HG03066 (cell line): Measurements from ENCODE around the gene FUT8.
"Not testable (repeated sequence)": the region's sequence is repeated elsewhere in the genome, so short reads cannot be mapped to it uniquely, and the experiment has no call there.

Experiments used
- ATAC-seq: cut with Tn5 transposase; IDR thresholded peaks from one replicate; pipeline ENCODE4 v1.9.1; 2021; ENCODE audit warnings: low read depth; ENCODE audit not compliant: unreplicated experiment

Gene FUT8

GRCh38 chr14:65600742-65601141, 188.2 kb downstream of the FUT8 start:
- ATAC-seq, result no peak

DNA sequence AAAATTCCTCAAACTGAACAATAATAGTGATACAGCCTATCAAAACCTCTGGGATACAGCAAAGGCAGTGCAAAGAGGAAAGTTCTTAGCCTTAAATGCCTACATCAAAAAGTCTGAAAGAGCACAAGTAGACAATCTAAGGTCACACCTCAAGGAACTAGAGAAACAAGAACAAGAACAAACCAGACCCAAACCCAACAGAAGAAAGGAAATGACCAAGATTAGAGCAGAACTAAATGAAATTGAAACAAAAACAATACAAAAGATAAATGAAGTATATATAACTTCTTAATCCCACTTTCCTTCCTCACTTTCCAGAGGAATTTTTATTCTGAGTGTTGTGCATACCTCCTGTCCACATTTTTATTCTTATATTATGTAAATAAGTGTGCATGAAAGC, 192.0 kb downstream of the FUT8 start:
- ATAC-seq, result no peak

- ATAC-seq, result no peak
These were observed 192.4 kb downstream of the FUT8 start for GRCh38 chr14:65604936-65605335.

DNA sequence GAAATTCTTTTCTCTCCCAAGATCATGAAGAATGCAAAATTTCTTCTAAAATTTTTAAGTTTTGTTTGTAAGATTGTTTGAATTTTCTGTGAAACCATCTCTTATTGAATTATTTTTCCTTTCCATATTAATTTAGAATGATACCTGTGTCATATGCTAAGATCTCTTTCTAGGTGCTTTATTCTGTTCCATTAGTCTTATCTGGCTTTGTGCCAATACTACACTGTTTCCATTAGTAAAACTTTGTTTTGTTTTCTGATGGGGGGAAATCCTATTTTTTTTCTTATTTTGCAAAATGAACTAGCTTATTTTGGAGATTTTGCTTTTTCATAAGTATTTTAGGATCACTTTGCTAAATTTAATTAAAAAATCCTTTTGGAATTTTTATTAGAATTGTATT, 193.9 kb downstream of the FUT8 start:
- ATAC-seq, result no peak

DNA sequence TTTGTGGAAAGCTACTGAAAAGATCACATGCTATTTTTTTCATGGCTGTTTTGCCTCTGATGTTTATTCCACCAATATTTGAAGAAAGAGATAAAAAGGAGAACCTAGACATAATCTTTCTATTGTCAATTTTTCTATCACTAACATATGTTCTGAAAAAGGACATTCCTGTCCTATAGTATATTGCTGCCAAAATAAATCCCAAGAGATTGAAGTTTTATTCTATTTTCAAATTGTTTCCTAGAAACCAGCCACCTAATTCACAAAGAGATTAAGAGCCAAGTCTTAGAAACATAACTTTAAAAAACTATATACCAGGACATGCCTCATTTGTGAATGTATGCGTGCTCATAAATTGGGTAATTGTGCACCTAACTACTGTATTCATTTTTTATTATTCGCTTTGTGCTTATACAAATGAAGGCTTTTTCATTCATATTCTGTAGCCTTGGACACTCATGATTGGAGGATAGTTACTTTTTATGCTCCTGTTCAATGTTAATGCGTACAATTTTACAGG, 200.7 kb downstream of the FUT8 start:
- no peak for ATAC-seq

- ATAC-seq, result no peak
These were observed 206.5 kb downstream of the FUT8 start for GRCh38 chr14:65618996-65619395.

DNA sequence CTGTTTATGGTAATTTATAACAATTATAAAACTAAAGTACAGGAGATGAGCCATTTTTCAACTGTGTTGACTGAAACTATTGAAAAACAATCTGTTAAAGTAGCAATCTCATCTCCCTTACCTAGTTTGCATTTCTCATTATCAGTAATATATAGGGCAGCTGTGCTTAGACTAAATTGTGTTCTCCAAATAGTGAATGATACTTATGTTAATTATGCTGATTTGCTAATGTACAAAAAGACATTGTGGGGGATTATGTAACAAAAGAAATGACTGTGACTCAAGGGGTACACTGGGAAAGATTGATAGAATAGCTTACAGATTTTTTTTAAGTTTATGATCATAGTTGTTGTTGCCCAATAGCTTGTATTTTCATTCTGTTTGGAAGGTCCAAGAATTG, 207.7 kb downstream of the FUT8 start:
- no peak for ATAC-seq

DNA sequence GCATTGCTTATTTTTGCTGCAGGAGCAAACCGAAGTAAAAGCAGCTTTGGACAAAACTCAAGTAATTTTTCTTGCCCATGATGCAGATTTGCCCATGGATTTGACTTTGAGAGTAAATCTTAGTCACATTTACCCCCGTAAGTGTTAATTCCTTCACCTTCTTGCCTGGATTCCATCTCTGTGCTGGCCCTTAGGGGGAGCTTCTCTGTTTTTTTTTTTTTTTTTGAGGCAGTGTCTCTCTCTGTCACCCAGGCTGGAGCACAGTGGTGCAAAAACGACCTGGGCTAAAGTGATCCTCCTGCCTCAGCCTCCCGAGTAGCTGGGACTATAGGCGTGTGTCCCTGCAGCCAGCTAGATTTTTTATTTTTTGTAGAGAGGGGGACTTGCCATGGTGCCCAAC, 210.2 kb downstream of the FUT8 start:
- no peak for ATAC-seq

GRCh38 chr14:65623759-65624158, 211.2 kb downstream of the FUT8 start:
- ATAC-seq, result no peak

- ATAC-seq, result no peak
These were observed 214.8 kb downstream of the FUT8 start for GRCh38 chr14:65627315-65627714.

DNA sequence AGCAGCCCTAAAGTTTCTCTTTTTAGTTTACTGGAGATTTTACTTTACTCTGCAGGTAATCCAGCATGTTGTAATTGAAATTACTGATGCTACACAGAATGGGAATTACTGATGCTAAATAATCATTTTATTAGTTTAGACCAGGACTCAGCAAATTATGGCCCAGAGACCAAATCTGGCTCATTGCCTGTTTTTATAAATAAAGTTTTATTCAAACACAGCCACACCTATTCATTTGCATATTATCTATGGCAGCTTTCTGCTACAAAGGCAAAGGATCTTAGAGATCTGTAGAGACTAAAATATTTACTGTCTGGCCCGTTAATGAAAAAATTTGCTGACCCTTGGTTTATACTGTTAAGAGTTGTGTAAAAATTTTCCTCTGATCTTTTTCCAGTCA, 216.1 kb downstream of the FUT8 start:
- ATAC-seq, result no peak

- no peak for ATAC-seq
These were observed 218.5 kb downstream of the FUT8 start for GRCh38 chr14:65631040-65631439.

GRCh38 chr14:65632487-65632886, 220.0 kb downstream of the FUT8 start:
- no peak for ATAC-seq

DNA sequence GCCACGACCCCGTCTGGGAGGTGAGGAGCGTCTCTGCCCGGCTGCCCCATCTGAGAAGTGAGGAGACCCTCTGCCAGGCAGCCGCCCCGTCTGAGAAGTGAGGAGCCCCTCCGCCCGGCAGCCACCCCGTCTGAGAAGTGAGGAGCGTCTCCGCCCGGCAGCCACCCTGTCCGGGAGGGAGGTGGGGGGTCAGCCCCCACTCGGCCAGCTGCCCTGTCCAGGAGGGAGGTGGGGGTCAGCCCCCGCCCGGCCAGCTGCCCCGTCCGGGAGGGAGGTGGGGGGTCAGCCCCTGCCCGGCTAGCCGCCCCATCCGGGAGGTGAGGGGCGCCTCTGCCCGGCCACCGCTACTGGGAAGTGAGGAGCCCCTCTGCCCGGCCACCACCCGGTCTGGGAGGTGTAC, 221.1 kb downstream of the FUT8 start:
- ATAC-seq, result not testable (repeated sequence)

DNA sequence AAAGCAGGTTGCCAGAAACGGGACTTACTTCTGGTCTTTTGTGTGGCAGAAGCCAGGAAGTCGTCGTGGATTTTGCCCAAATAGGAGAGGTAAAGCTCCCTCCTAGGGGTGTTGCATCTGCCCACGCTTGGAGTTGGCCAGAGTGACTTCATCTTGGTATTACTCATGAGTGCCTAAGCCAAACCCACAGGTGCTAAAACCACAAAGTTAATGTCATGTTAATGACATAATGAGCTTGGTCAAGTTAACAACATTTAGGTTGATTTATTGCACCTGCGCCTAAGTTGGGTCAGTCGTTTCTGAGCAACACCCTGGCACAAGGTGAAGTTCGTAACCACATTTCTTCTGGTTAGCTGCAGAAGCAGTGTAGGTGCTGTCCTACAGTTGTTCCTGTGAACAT, 225.2 kb downstream of the FUT8 start:
- peak; percentile 85 for ATAC-seq

DNA sequence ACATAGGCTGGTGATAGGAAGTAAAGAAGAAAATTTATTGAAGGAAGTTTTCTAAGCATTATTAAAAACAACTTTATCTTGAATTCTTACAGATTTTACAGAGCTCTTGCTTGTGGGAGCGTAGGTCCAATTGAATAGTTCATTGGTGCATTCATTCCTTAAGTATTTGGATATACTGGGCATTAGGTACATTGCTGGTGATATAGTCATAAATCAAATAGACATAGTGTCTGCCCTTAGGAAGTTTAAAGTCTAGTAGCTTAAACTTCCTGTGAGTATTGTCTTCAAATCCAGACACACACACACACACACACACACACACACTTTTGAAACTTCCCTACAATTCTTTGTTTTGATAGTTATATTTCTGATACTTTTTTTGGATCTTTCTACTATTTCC, 226.7 kb downstream of the FUT8 start:
- ATAC-seq, result no peak

DNA sequence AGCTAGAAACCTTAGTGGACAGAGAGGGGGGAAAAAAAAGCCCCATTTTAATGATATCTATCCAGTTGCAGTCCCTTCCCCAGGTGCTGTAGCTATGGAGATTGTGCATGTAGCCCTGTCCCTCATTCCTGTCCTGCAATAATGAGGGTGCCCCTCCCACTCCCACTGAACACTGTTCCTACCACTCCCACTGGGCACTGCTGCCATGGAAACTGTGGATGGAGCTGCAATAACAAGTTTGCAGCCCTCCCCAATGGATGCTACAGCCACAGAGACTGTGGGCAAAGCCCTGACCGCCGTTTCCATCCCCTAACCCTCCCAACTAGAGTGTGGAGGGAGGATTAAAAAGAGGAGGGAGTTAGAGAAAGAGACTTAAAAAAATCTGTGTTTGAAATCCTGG, 238.3 kb downstream of the FUT8 start:
- no peak for ATAC-seq

GRCh38 chr14:65656554-65656953, 244.0 kb downstream of the FUT8 start:
- no peak for ATAC-seq

DNA sequence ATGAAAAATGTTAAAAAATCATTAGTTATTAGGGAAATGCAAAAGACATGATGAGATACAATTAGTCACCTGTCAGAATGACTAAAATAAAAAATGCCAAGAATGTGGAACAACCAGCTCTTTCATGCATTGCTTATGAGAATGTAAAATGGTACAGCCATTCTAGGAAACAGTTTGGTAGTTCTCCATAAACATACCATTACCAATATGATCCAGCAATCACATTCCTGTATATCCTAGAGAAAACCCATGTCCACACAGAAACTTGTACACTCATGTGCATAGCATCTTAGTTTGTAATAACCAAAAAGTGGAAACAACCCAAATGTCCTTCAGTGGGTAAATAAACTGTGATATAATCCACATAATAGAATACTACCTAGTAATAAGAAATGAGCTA, 245.7 kb downstream of the FUT8 start:
- ATAC-seq, result no peak

- no peak for ATAC-seq
These were observed 249.3 kb downstream of the FUT8 start for GRCh38 chr14:65661865-65662264.

GRCh38 chr14:65664436-65664835, 251.9 kb downstream of the FUT8 start:
- ATAC-seq, result no peak

DNA sequence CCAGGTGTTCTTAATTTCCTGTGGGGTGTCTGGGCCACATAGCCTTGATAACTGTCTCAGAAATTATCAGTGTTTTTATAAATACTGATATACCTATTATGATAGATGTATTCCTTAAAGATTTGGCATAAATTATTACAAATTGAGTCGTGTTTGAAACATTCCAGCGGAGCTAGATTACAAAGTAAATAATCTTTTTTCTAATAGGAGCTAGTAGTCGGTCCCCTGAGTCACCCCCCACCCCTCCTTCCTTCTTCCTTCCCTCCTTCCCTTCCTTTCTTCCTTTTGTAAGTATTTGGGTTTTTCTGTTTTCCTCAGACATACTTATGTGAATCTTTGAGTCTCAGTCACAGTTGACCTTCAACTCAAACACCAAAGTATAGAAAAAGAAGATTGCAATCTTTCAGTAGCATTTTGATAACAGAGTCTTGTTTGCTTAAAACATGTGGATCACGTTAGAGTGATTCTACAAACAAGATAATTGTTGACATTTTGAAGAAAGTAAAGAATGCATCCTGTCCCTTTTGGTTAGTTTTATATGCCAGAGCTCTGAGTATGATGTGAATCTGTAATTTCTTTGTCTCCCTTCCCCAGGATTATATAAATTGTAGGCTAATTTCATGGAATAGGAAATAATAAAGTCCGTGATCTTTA, 264.0 kb downstream of the FUT8 start:
- ATAC-seq, result no peak

GRCh38 chr14:65685572-65685971, 273.0 kb downstream of the FUT8 start:
- no peak for ATAC-seq
